Mesenchymal stem cell (in vitro differentiated cells and primary cell): ENCODE measurements around the gene RNPS1.

Experiments used
- DNase-seq: peaks from one replicate; pipeline ENCODE4 v3.0.0-alpha.2; 2013
- H2AFZ ChIP-seq: one replicate; pipeline ENCODE4 v1.6.1; 2013; ENCODE audit warnings: low read depth, mild to moderate bottlenecking, control low read depth, inconsistent platforms, low read length, moderate library complexity
- H2AK5ac ChIP-seq: 2 replicates; pipeline ENCODE4 v1.6.1; 2013; ENCODE audit warnings: low read length, moderate library complexity, mild to moderate bottlenecking, inconsistent platforms; ENCODE audit not compliant: severe bottlenecking
- H2BK120ac ChIP-seq: one replicate; pipeline ENCODE4 v1.6.1; 2013; ENCODE audit warnings: low read depth, mild to moderate bottlenecking, inconsistent platforms, low read length, moderate library complexity
- H2BK12ac ChIP-seq, 2 experiments: one replicate each; pipeline ENCODE4 v1.6.1; 2013; ENCODE audit warnings: inconsistent platforms in 2 of 2, low read length in 2 of 2, mild to moderate bottlenecking in 2 of 2, moderate library complexity in 2 of 2, control low read depth in 1 of 2
- H2BK15ac ChIP-seq: one replicate; pipeline ENCODE4 v1.6.1; 2013; ENCODE audit warnings: mild to moderate bottlenecking, low read depth, inconsistent platforms; ENCODE audit not compliant: poor library complexity, severe bottlenecking
- H2BK5ac ChIP-seq: 2 replicates; pipeline ENCODE4 v1.6.1; 2013; ENCODE audit warnings: low read depth, mild to moderate bottlenecking, low read length, control low read depth, inconsistent platforms; ENCODE audit not compliant: poor library complexity, severe bottlenecking
- H3K14ac ChIP-seq, 2 experiments: one replicate each; pipeline ENCODE4 v1.6.1; 2013; ENCODE audit warnings: inconsistent platforms in 2 of 2, low read length in 2 of 2, control low read depth in 1 of 2, mild to moderate bottlenecking in 1 of 2, moderate library complexity in 1 of 2
- H3K18ac ChIP-seq, 2 experiments: one replicate each; pipeline ENCODE4 v1.6.1; 2013; ENCODE audit warnings: inconsistent platforms in 2 of 2, low read length in 2 of 2, control low read depth in 1 of 2, low read depth in 1 of 2, mild to moderate bottlenecking in 1 of 2
- H3K23ac ChIP-seq, 2 experiments: one replicate each; pipeline ENCODE4 v1.6.1; 2013; ENCODE audit warnings: inconsistent platforms in 2 of 2, low read length in 2 of 2, mild to moderate bottlenecking in 2 of 2, moderate library complexity in 2 of 2, control low read depth in 1 of 2
- H3K27ac ChIP-seq: 2 replicates; pipeline ENCODE4 v1.5.1; 2013; ENCODE audit warnings: mild to moderate bottlenecking, moderate library complexity, low read length, control low read depth, inconsistent platforms; ENCODE audit not compliant: poor library complexity, severe bottlenecking
- H3K27me3 ChIP-seq, 2 experiments: 2 replicates each; pipeline versions ENCODE4 v1.6.1 to v1.7.0; 2013; ENCODE audit warnings: low read length in 2 of 2, mild to moderate bottlenecking in 2 of 2, moderate library complexity in 2 of 2, control low read depth in 1 of 2, inconsistent platforms in 1 of 2; ENCODE audit not compliant: control insufficient read depth in 1 of 2, insufficient read depth in 1 of 2
- H3K36me3 ChIP-seq, 2 experiments: 2 replicates each; pipeline versions ENCODE4 v1.6.1 to v1.7.0; 2013; ENCODE audit warnings: low read length in 2 of 2, control low read depth in 1 of 2, inconsistent platforms in 1 of 2, low read depth in 1 of 2, mild to moderate bottlenecking in 1 of 2; ENCODE audit not compliant: insufficient read depth in 2 of 2, control insufficient read depth in 1 of 2
- H3K4ac ChIP-seq, 2 experiments: one replicate each; pipeline ENCODE4 v1.6.1; 2013; ENCODE audit warnings: inconsistent platforms in 2 of 2, low read length in 2 of 2, mild to moderate bottlenecking in 2 of 2, moderate library complexity in 2 of 2, control low read depth in 1 of 2, low read depth in 1 of 2
- H3K4me1 ChIP-seq: 2 replicates; pipeline ENCODE4 v1.6.1; 2013; ENCODE audit warnings: low read depth, low read length, control low read depth; ENCODE audit not compliant: control insufficient read depth, insufficient read depth
- H3K4me2 ChIP-seq: 2 replicates; pipeline ENCODE4 v1.6.1; 2013; ENCODE audit warnings: low read length, mild to moderate bottlenecking, inconsistent platforms; ENCODE audit not compliant: poor library complexity, severe bottlenecking
- H3K4me3 ChIP-seq, 2 experiments: 2 replicates each; pipeline versions ENCODE4 v1.5.1 to v1.7.0; 2013; ENCODE audit warnings: low read length in 2 of 2, mild to moderate bottlenecking in 2 of 2, control low read depth in 1 of 2, low read depth in 1 of 2; ENCODE audit not compliant: insufficient read depth in 1 of 2
- H3K79me1 ChIP-seq: replicated peaks from 2 replicates; pipeline ENCODE4 v1.6.1; 2013; ENCODE audit warnings: mild to moderate bottlenecking, control low read depth, low read length, inconsistent platforms; ENCODE audit not compliant: poor library complexity, severe bottlenecking
- H3K9ac ChIP-seq: 2 replicates; pipeline ENCODE4 v1.7.0; 2013; ENCODE audit warnings: mild to moderate bottlenecking, low read length, moderate library complexity
- H3K9me3 ChIP-seq: 2 replicates; pipeline ENCODE4 v1.7.0; 2013; ENCODE audit warnings: mild to moderate bottlenecking, low read length; ENCODE audit not compliant: control insufficient read depth
- H4K8ac ChIP-seq: one replicate; pipeline ENCODE4 v1.6.1; 2013; ENCODE audit warnings: inconsistent platforms, mild to moderate bottlenecking, low read length, moderate library complexity
- H4K91ac ChIP-seq: one replicate; pipeline ENCODE4 v1.6.1; 2013; ENCODE audit warnings: mild to moderate bottlenecking, low read length, inconsistent platforms
- WGBS: methylation state at CpG from one replicate; pipeline ENCODE4 v1.1.7; 2013; ENCODE audit warnings: mixed read lengths; 5-methylcytosine and 5-hydroxymethylcytosine counted together

Gene RNPS1

DNA sequence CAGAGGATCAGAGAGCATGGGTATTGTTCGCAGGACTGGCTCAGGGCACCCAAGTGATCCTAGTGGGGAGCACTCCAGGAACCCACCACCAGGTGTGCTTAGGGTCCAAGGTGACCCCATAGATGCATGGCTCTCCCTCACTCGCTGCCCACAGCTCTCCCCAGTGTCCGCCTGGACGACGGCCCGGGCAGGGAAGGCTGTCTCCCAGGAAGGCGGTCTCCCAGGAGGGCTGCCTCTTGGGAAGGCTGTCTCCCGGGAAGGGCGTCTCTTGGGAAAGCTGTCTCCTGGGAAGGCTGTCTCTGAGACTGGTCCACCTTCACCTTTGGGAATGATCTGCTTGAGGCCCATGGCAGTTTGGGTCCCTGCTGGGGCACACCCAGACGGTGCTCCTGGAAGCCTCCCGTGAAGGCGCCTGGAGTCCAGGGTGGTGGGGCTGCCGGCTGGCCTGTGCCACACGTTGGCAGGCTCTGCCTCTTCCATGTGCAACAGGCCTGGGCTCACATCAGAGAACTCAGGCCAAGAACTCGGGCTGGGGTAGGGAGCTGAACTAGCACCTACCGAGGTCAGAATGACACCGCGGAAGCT lies 21.5 kb downstream of the RNPS1 start:
- WGBS, result 98% methylated on average over 18 of the region's 18 CpGs
- H2BK15ac ChIP-seq, result no peak overlapping the region
- no peak overlapping the region for H2BK12ac ChIP-seq
- H3K4ac ChIP-seq, result no peak overlapping the region
- H2BK5ac ChIP-seq, result no peak overlapping the region
- H3K27me3 ChIP-seq, result no peaks in the 10 kb centered on the region
- peaks cover 8% of the 10 kb centered on the region for H3K4me1 ChIP-seq
- peaks cover 46 to 48% of the 10 kb centered on the region in 2 experiments for H3K36me3 ChIP-seq
- H3K4me3 ChIP-seq, result no peak overlapping the region
- peaks cover 27% of the 10 kb centered on the region for H3K79me1 ChIP-seq
- H3K23ac ChIP-seq, result no peak overlapping the region
- no peak for DNase-seq
- no peak overlapping the region for H3K14ac ChIP-seq
- H2AK5ac ChIP-seq, result no peak overlapping the region
- no peak overlapping the region for H3K27ac ChIP-seq
- no peak overlapping the region for H3K9ac ChIP-seq
- no peak overlapping the region for H2AFZ ChIP-seq
- no peaks in the 10 kb centered on the region for H3K9me3 ChIP-seq
- no peak overlapping the region for H2BK120ac ChIP-seq
- H4K8ac ChIP-seq, result no peak overlapping the region
- no peak overlapping the region for H3K18ac ChIP-seq
- H3K4me2 ChIP-seq, result no peak overlapping the region
- H4K91ac ChIP-seq, result no peak overlapping the region

DNA sequence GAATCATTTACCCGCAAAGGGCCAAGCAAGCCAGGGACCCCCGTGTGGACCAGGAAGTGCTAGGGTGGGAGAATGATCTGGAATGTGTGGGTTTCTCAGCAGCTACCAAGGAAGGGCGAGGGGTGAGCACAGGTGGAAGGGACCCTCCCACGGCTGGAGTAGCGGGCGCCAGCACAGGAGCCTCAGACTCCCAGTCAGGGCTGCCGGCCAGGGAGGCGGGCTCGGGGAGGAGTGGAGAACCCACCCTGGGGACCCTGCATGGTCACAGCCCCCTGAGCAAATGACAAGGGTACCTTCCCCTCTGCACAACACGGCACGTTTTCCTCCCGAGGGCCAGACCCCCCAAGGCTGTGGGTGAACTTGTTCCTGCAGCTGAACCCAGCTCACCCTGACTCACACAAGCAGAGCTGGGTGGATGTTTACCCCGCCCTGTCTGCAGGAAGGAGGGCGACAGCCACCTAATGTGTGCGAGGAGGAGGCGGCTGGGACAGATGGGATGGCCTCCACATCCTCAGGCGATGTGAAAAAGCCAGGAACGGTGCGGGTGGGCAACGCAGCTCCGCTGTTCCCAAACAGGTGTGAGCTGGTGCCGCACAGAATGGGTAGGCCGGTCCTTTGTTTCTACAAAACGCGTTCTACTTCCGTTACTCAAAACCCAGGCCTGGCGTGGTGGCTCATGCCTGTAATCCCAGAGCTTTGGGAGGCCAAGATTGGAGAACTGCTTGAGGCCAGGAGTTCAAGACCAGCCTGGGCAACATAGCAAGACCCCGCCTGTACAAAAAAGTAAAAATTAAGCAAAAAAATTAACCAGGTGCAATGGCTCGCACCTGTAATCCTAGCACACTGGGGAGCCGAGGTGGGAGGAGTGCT lies 22.8 kb downstream of the RNPS1 start:
- no peaks in the 10 kb centered on the region for H3K9me3 ChIP-seq
- H2AFZ ChIP-seq, result no peak overlapping the region
- no peaks in the 10 kb centered on the region for H3K27me3 ChIP-seq
- H3K79me1 ChIP-seq, result peaks cover 27% of the 10 kb centered on the region
- H3K4me3 ChIP-seq, result no peak overlapping the region
- 94% methylated on average over 30 of the region's 30 CpGs for WGBS
- no peak overlapping the region for H3K4ac ChIP-seq
- no peak overlapping the region for H4K8ac ChIP-seq
- DNase-seq, result no peak
- H2AK5ac ChIP-seq, result no peak overlapping the region
- no peak overlapping the region for H3K18ac ChIP-seq
- H2BK12ac ChIP-seq, result no peak overlapping the region
- no peak overlapping the region for H3K23ac ChIP-seq
- H3K36me3 ChIP-seq, result peaks cover 46 to 48% of the 10 kb centered on the region in 2 experiments
- H3K4me2 ChIP-seq, result no peak overlapping the region
- H2BK5ac ChIP-seq, result no peak overlapping the region
- no peak overlapping the region for H2BK120ac ChIP-seq
- H3K14ac ChIP-seq, result no peak overlapping the region
- H3K9ac ChIP-seq, result no peak overlapping the region
- peaks cover 3% of the 10 kb centered on the region for H3K4me1 ChIP-seq
- H2BK15ac ChIP-seq, result no peak overlapping the region
- H3K27ac ChIP-seq, result no peak overlapping the region
- H4K91ac ChIP-seq, result no peak overlapping the region

- Histone ChIP-seq H3K36me3 (peaks cover 52 to 53% of the 10 kb centered on the region in 2 experiments), H2BK5ac (no peak overlapping the region), H3K9me3 (no peaks in the 10 kb centered on the region), H3K23ac (no peak overlapping the region), H3K9ac (no peak overlapping the region), H2BK12ac (no peak overlapping the region), H3K79me1 (peaks cover 26% of the 10 kb centered on the region), H3K4me1 (peaks cover 2% of the 10 kb centered on the region), H4K91ac (no peak overlapping the region), H2BK120ac (no peak overlapping the region), H3K27ac (no peak overlapping the region), H3K18ac (no peak overlapping the region), H4K8ac (no peak overlapping the region), H3K4ac (no peak overlapping the region), H2AFZ (no peak overlapping the region), H3K4me2 (no peak overlapping the region), H2BK15ac (no peak overlapping the region), H3K4me3 (no peak overlapping the region), H3K14ac (no peak overlapping the region), H2AK5ac (no peak overlapping the region), H3K27me3 (no peaks in the 10 kb centered on the region)
- WGBS, result 89% methylated on average over 17 of the region's 17 CpGs
- no peak for DNase-seq
Observed at GRCh38 chr16:2244301-2244700, 23.6 kb downstream of the RNPS1 start.

DNA sequence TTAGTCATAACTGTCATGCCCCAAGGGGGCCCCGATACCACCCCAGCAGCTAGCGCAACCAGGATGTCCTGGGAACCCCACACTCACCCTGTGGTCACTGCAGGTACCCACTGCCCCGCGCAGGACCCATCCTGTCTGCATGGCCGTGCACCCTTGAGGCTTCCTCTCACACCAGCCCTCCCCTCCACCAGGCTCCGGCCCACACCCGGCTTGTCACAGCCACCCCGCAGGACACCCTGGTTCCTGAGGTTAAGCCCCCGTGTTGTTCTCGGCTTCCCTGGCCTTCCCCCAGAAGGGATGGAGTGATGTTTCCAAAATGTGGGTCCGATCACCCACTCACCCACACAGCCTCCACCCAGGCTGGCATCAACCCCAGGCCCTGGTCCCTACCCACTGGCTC lies 24.1 kb downstream of the RNPS1 start:
- Histone ChIP-seq H2BK12ac (no peak overlapping the region), H3K27me3 (no peaks in the 10 kb centered on the region), H4K91ac (no peak overlapping the region)

More for the DNA sequence above, 24.1 kb downstream of the RNPS1 start:
- Histone ChIP-seq H3K79me1 (peaks cover 24% of the 10 kb centered on the region), H3K23ac (no peak overlapping the region), H3K18ac (no peak overlapping the region), H3K27ac (no peak overlapping the region), H2BK120ac (no peak overlapping the region), H3K36me3 (peaks cover 52 to 56% of the 10 kb centered on the region in 2 experiments), H3K14ac (no peak overlapping the region), H3K9ac (no peak overlapping the region), H3K4me2 (no peak overlapping the region), H3K9me3 (no peaks in the 10 kb centered on the region), H4K8ac (no peak overlapping the region), H3K4ac (no peak overlapping the region), H3K4me3 (no peak overlapping the region), H2BK5ac (no peak overlapping the region), H3K4me1 (peaks cover 2% of the 10 kb centered on the region), H2BK15ac (no peak overlapping the region), H2AFZ (no peak overlapping the region), H2AK5ac (no peak overlapping the region)
- no peak for DNase-seq
- 97% methylated on average over 11 of the region's 11 CpGs for WGBS
